HCT116 (cell line): ENCODE measurements around the gene ADGRB3. TPM values are rescaled to one million over a fixed set of nuclear protein-coding genes. Genes with fewer than 3 reads are reported as not detected.

ENCODE experiments used
- ATAC-seq: fragments of 200-7000 bp; cut with Tn5 transposase; 2 replicates; pipeline ENCODE4 v1.9.1; 2020; ENCODE audit warnings: mild to moderate bottlenecking, moderate library complexity
- BruUV-seq: library from RNA; stranded (reverse); fragments of 400-500 nt; replicated peaks from 2 replicates; lab custom pipeline; 2021; lab: Mats Ljungman, UMichigan
- CTCF ChIA-PET: fragments of 300-600 bp; sonication (Branson Sonifier 250); formaldehyde crosslinking; loops from one replicate; lab custom pipeline; 2021; ENCODE audit warnings: antibody characterized with exemption; lab: Charles Lee
- POLR2A ChIA-PET: fragments of 300-600, 350-600 bp; sonication (Branson Sonifier 250); formaldehyde crosslinking; loops from one replicate; lab custom pipeline; 2021; ENCODE audit warnings: antibody characterized with exemption; lab: Charles Lee
- RAD21 ChIA-PET, 2 experiments: fragments of 300-600 bp; sonication (Branson Sonifier 250); formaldehyde crosslinking; loops; one replicate each; lab custom pipeline; 2023; ENCODE audit warnings: low total read pairs in 2 of 2; ENCODE audit not compliant: uncharacterized antibody in 2 of 2, unreplicated experiment in 2 of 2, low non-redundant PET in 1 of 2; lab: Charles Lee
- DNase-seq: peaks from one replicate; pipeline ENCODE4 v3.0.0-alpha.2; 2010; ENCODE audit warnings: low read depth, low spot score
- H2AFZ ChIP-seq: fragments of 200-600 bp; shearing (Covaris generic), sonication (generic); 2 replicates; pipeline ENCODE4 v1.6.1; 2017; ENCODE audit warnings: low read depth, mixed run types, mixed read lengths, antibody characterized with exemption, low read length; ENCODE audit not compliant: poor library complexity, severe bottlenecking
- H3K27ac ChIP-seq: 2 replicates; pipeline ENCODE4 v1.5.1; 2012; ENCODE audit warnings: low read depth, low read length
- H3K27me3 ChIP-seq: fragments of 200-600 bp; sonication (generic); 2 replicates; pipeline ENCODE4 v1.6.1; 2016; ENCODE audit warnings: mixed run types, low read length, mixed read lengths; ENCODE audit not compliant: insufficient read depth
- H3K36me3 ChIP-seq, 2 experiments: fragments of 200-500 bp in 1 of 2; fragments of 200-600 bp in 1 of 2; sonication (Bioruptor generic) in 1 of 2; sonication (generic) in 1 of 2; 2 replicates each; pipeline versions ENCODE4 v1.5.1 to v1.6.1; 2014 to 2016; ENCODE audit warnings: low read length in 2 of 2, inconsistent platforms in 1 of 2, mixed read lengths in 1 of 2, mixed run types in 1 of 2; ENCODE audit not compliant: insufficient read depth in 2 of 2, control insufficient read depth in 1 of 2
- H3K4me1 ChIP-seq, 2 experiments: fragments of 200-600 bp in 1 of 2; sonication (generic) in 1 of 2; 2 replicates each; pipeline versions ENCODE4 v1.5.1 to v1.6.1; 2012 to 2017; ENCODE audit warnings: low read length in 2 of 2, inconsistent platforms in 1 of 2, mild to moderate bottlenecking in 1 of 2, mixed read lengths in 1 of 2, mixed run types in 1 of 2, moderate library complexity in 1 of 2; ENCODE audit not compliant: insufficient read depth in 2 of 2, control insufficient read depth in 1 of 2
- H3K4me2 ChIP-seq: fragments of 200-600 bp; sonication (generic); 2 replicates; pipeline ENCODE4 v1.6.1; 2017; ENCODE audit warnings: mixed run types, low read length, mixed read lengths
- H3K4me3 ChIP-seq, 2 experiments: fragments of 200-600 bp in 1 of 2; sonication (generic) in 1 of 2; replicated peaks in 1 of 2; 2 replicates each; pipeline ENCODE4 v1.5.1; 2011 to 2016; ENCODE audit warnings: low read length in 2 of 2, control low read depth in 1 of 2, low read depth in 1 of 2, mild to moderate bottlenecking in 1 of 2, mixed read lengths in 1 of 2, mixed run types in 1 of 2
- H3K79me2 ChIP-seq: fragments of 200-600 bp; sonication (generic); 2 replicates; pipeline ENCODE4 v1.6.1; 2017; ENCODE audit warnings: mild to moderate bottlenecking, mixed run types, low read length, moderate library complexity, mixed read lengths; ENCODE audit not compliant: insufficient read depth
- H3K9ac ChIP-seq: fragments of 200-600 bp; sonication (generic); 2 replicates; pipeline ENCODE4 v1.6.1; 2016; ENCODE audit warnings: low read length, mixed read lengths
- H3K9me2 ChIP-seq: fragments of 200-600 bp; sonication (generic), shearing (Covaris generic); 2 replicates; pipeline ENCODE4 v1.6.1; 2017; ENCODE audit warnings: mixed run types, mild to moderate bottlenecking, moderate library complexity; ENCODE audit not compliant: insufficient read depth
- H3K9me3 ChIP-seq, 2 experiments: fragments of 200-500 bp in 1 of 2; fragments of 200-600 bp in 1 of 2; sonication (Bioruptor generic) in 1 of 2; sonication (generic) in 1 of 2; 2 replicates each; pipeline ENCODE4 v1.6.1; 2014 to 2017; ENCODE audit warnings: low read length in 2 of 2, mixed read lengths in 2 of 2, inconsistent platforms in 1 of 2, low read depth in 1 of 2, mild to moderate bottlenecking in 1 of 2, mixed run types in 1 of 2, moderate library complexity in 1 of 2; ENCODE audit not compliant: control insufficient read depth in 1 of 2, insufficient read depth in 1 of 2
- H4K20me1 ChIP-seq: fragments of 200-600 bp; sonication (generic), shearing (Covaris generic); 2 replicates; pipeline ENCODE4 v1.6.1; 2017; ENCODE audit warnings: mixed run types, mild to moderate bottlenecking, moderate library complexity; ENCODE audit not compliant: insufficient read depth
- CBX3 ChIP-seq: IDR thresholded peaks from 2 replicates; pipeline ENCODE4 v1.6.1; 2012; ENCODE audit warnings: low read depth
- CEBPB ChIP-seq: IDR thresholded peaks from 2 replicates; pipeline ENCODE4 v1.6.1; 2012; ENCODE audit warnings: low read depth
- EZH2 ChIP-seq: fragments of 200-600 bp; sonication (generic); IDR thresholded peaks from 2 replicates; pipeline ENCODE4 v1.6.1; 2017; ENCODE audit warnings: antibody characterized with exemption, mixed run types
- EZH2phosphoT487 ChIP-seq: fragments of 200-600 bp; IDR thresholded peaks from 2 replicates; pipeline ENCODE4 v1.6.1; 2018; ENCODE audit warnings: antibody characterized with exemption, borderline replicate concordance
- JUND ChIP-seq: IDR thresholded peaks from 2 replicates; pipeline ENCODE4 v1.6.1; 2012
- POLR2A ChIP-seq: IDR thresholded peaks from 2 replicates; pipeline ENCODE4 v1.7.0; 2011; ENCODE audit warnings: borderline replicate concordance; ENCODE audit not compliant: insufficient read depth, insufficient read length; ENCODE audit errors: extremely low read depth
- RAD21 ChIP-seq: IDR thresholded peaks from 2 replicates; pipeline ENCODE4 v1.6.1; 2012; ENCODE audit warnings: low read depth, mild to moderate bottlenecking
- SIN3A ChIP-seq: IDR thresholded peaks from 2 replicates; pipeline ENCODE4 v1.6.1; 2012; ENCODE audit warnings: low read depth
- SP1 ChIP-seq: IDR thresholded peaks from 2 replicates; pipeline ENCODE4 v1.6.1; 2012; ENCODE audit warnings: low read depth
- TCF7L2 ChIP-seq: IDR thresholded peaks from 2 replicates; pipeline ENCODE4 v1.7.0; 2011; ENCODE audit warnings: borderline replicate concordance, inconsistent platforms; ENCODE audit not compliant: insufficient read depth, insufficient read length; ENCODE audit errors: extremely low read depth
- intact Hi-C: fragments of 100-400 bp; cut with micrococcal nuclease; formaldehyde crosslinking; loops from 2 replicates; pipeline ENCODE4 v1.10.0; 2022
- total RNA-seq: library from RNA; stranded (reverse); gene quantifications from one replicate; pipeline ENCODE4 v1.2.1, GENCODE V29; 2021; ENCODE audit not compliant: unreplicated experiment
- TF ChIP-seq, protein P1 (sequence below): IDR thresholded peaks from 2 replicates; pipeline ENCODE4 v1.6.1; 2012
- TF ChIP-seq, protein P2 (sequence below): IDR thresholded peaks from 2 replicates; pipeline ENCODE4 v1.6.1; 2012
- TF ChIP-seq, protein P3 (sequence below): IDR thresholded peaks from 2 replicates; pipeline ENCODE4 v1.6.1; 2011; ENCODE audit warnings: mild to moderate bottlenecking, low read length, moderate library complexity; ENCODE audit not compliant: insufficient replicate concordance; ENCODE audit errors: extremely low read depth
- TF ChIP-seq, protein P4 (sequence below), 3 experiments: fragments of 200-600 bp in 1 of 3; sonication (generic) in 1 of 3; IDR thresholded peaks in 2 of 3; conservative IDR thresholded peaks in 1 of 3; 2 replicates each; pipeline ENCODE4 v1.5.1; 2012 to 2017; ENCODE audit warnings: low read depth in 2 of 3, low read length in 2 of 3, antibody characterized with exemption in 1 of 3, borderline replicate concordance in 1 of 3, control low read depth in 1 of 3, mild to moderate bottlenecking in 1 of 3, mixed read lengths in 1 of 3, mixed run types in 1 of 3, moderate library complexity in 1 of 3; ENCODE audit not compliant: insufficient read depth in 1 of 3

ADGRB3 gene
- total RNA-seq, 1 experiment from 2014 or later = not detected

DNA sequence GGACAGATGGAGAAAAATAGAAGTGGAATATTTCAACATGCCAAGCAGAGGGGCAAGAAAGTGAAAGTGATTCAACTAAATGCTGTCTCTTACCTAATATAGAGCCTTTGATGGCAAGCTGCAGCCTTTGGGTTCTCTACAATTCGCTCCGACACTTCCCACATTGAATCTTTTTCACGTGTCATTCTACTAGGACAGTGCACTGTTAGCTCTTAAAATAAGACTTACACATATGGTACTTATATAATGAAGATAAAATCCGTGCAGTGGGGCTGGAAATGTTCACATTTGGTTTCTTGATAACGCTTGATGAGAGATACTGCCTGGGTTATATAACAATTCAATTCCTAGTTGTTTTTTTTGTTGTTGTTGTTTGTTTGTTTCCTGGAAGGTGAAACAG, 659.3 kb downstream of the ADGRB3 start:
- intact Hi-C loops = no loop called here
- H3K9ac ChIP-seq = no peak overlapping the region
- BruUV-seq = no TSS peak
- no peak overlapping the region for H3K4me3 ChIP-seq
- H2AFZ ChIP-seq = no peak overlapping the region
- ChIA-PET CTCF (no interaction called here), POLR2A (no interaction called here), RAD21 (no interaction called here)
- ATAC-seq = no peak
- no peaks in the 10 kb centered on the region for H3K27me3 ChIP-seq
- no peak overlapping the region for H3K27ac ChIP-seq
- no peak overlapping the region for H3K4me2 ChIP-seq
- H3K36me3 ChIP-seq = no peaks in the 10 kb centered on the region
- TF ChIP-seq JUND (no peak), SIN3A (no peak), EZH2 (no peak), TCF7L2 (no peak), CEBPB (no peak), RAD21 (no peak), POLR2A (no peak), SP1 (no peak), EZH2phosphoT487 (no peak), CBX3 (no peak)
- TF ChIP-seq, protein P1, sequence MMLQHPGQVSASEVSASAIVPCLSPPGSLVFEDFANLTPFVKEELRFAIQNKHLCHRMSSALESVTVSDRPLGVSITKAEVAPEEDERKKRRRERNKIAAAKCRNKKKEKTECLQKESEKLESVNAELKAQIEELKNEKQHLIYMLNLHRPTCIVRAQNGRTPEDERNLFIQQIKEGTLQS = no peak
- TF ChIP-seq, protein P2, sequence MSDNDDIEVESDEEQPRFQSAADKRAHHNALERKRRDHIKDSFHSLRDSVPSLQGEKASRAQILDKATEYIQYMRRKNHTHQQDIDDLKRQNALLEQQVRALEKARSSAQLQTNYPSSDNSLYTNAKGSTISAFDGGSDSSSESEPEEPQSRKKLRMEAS = no peak
- TF ChIP-seq, protein P3, sequence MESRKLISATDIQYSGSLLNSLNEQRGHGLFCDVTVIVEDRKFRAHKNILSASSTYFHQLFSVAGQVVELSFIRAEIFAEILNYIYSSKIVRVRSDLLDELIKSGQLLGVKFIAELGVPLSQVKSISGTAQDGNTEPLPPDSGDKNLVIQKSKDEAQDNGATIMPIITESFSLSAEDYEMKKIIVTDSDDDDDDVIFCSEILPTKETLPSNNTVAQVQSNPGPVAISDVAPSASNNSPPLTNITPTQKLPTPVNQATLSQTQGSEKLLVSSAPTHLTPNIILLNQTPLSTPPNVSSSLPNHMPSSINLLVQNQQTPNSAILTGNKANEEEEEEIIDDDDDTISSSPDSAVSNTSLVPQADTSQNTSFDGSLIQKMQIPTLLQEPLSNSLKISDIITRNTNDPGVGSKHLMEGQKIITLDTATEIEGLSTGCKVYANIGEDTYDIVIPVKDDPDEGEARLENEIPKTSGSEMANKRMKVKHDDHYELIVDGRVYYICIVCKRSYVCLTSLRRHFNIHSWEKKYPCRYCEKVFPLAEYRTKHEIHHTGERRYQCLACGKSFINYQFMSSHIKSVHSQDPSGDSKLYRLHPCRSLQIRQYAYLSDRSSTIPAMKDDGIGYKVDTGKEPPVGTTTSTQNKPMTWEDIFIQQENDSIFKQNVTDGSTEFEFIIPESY = no peak
- TF ChIP-seq, protein P4, sequence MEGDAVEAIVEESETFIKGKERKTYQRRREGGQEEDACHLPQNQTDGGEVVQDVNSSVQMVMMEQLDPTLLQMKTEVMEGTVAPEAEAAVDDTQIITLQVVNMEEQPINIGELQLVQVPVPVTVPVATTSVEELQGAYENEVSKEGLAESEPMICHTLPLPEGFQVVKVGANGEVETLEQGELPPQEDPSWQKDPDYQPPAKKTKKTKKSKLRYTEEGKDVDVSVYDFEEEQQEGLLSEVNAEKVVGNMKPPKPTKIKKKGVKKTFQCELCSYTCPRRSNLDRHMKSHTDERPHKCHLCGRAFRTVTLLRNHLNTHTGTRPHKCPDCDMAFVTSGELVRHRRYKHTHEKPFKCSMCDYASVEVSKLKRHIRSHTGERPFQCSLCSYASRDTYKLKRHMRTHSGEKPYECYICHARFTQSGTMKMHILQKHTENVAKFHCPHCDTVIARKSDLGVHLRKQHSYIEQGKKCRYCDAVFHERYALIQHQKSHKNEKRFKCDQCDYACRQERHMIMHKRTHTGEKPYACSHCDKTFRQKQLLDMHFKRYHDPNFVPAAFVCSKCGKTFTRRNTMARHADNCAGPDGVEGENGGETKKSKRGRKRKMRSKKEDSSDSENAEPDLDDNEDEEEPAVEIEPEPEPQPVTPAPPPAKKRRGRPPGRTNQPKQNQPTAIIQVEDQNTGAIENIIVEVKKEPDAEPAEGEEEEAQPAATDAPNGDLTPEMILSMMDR (IDR thresholded peaks at IDR 0.05 in 2 of 3, conservative IDR thresholded peaks at IDR 0.05 in 1 of 3; ENCODE audit: borderline replicate concordance in 1 of 3, insufficient read depth in 1 of 3, low read depth in 2 of 3, low read length in 2 of 3) = no peak
- TF ChIP-seq, all 23 proteins: peak for 0
- Histone ChIP-seq H4K20me1 (no peaks in the 10 kb centered on the region), H3K9me3 (peaks cover 3 to 23% of the 10 kb centered on the region in 2 experiments; a peak in 2 of 4 replicates), H3K9me2 (no peaks in the 10 kb centered on the region), H3K4me1 (no peaks in the 10 kb centered on the region), H3K79me2 (no peaks in the 10 kb centered on the region)
- DNase-seq = no peak
